HepG2 (cell line): ENCODE data around the gene DNAAF3. TPM values are rescaled to one million over a fixed set of nuclear protein-coding genes. Genes with fewer than 3 reads are reported as not detected.

ENCODE experiments used
- ATAC-seq: fragments of 200-7000 bp; cut with Tn5 transposase; 3 replicates; pipeline ENCODE4 v1.9.1; 2020; ENCODE audit warnings: mild to moderate bottlenecking, moderate library complexity
- BruUV-seq: library from RNA; stranded (reverse); fragments of 400-500 nt; replicated peaks from 2 replicates; lab custom pipeline; 2021; lab: Mats Ljungman, UMichigan
- CTCF ChIA-PET: fragments of 300-600 bp; formaldehyde crosslinking; extraction: SDS; loops from one replicate; lab custom pipeline; 2021; ENCODE audit warnings: low total read pairs, inconsistent platforms, low intra/inter-chr PET ratio; lab: Yijun Ruan, JAX
- POLR2A ChIA-PET: fragments of 350-600 bp; sonication (Branson Sonifier 250); formaldehyde crosslinking; loops from one replicate; lab custom pipeline; 2020; ENCODE audit warnings: antibody characterized with exemption, inconsistent platforms; lab: Yijun Ruan, JAX
- DNase-seq: peaks from one replicate; pipeline ENCODE4 v3.0.0-alpha.2; 2015; ENCODE audit warnings: low spot score
- FAIRE-seq: peaks from 3 replicates; lab custom pipeline; 2011; peaks lifted over from hg19 to GRCh38; lab: Jason Lieb, UNC
- H2AFZ ChIP-seq: one replicate; pipeline ENCODE4 v1.6.1; 2011; ENCODE audit warnings: low read length, inconsistent platforms
- H3K27ac ChIP-seq: fragments of 300-600 bp; 3 replicates; pipeline ENCODE4 v1.8.0; 2011; ENCODE audit warnings: mixed run types, mild to moderate bottlenecking, mixed read lengths, low read length, inconsistent platforms; ENCODE audit not compliant: insufficient read depth; ENCODE audit errors: extremely low read length
- H3K27me3 ChIP-seq, 2 experiments: fragments of 200-600 bp in 1 of 2; 2 replicates in 1 of 2; 3 replicates in 1 of 2; pipeline versions ENCODE4 v1.6.0 to v1.8.0; 2011; ENCODE audit warnings: low read length in 2 of 2, mild to moderate bottlenecking in 2 of 2, moderate library complexity in 2 of 2, inconsistent platforms in 1 of 2; ENCODE audit not compliant: insufficient read depth in 2 of 2, control insufficient read depth in 1 of 2
- H3K36me3 ChIP-seq, 2 experiments: fragments of 200-600 bp in 1 of 2; replicated peaks in 1 of 2; 2 replicates in 1 of 2; 3 replicates in 1 of 2; pipeline versions ENCODE4 v1.5.1 to v1.8.0; 2011; ENCODE audit warnings: low read length in 2 of 2, inconsistent platforms in 1 of 2; ENCODE audit not compliant: insufficient read depth in 2 of 2, control insufficient read depth in 1 of 2
- H3K4me1 ChIP-seq: 2 replicates; pipeline ENCODE4 v1.5.1; 2012; ENCODE audit warnings: low read length, inconsistent platforms; ENCODE audit not compliant: insufficient read depth
- H3K4me2 ChIP-seq: 2 replicates; pipeline ENCODE4 v1.6.0; 2011; ENCODE audit warnings: low read depth, low read length, inconsistent platforms
- H3K4me3 ChIP-seq, 3 experiments: fragments of 200-600 bp in 1 of 3; sonication (generic), shearing (Covaris generic) in 1 of 3; replicated peaks in 1 of 3; 2 replicates each; pipeline ENCODE4 v1.5.1; 2011 to 2016; ENCODE audit warnings: low read length in 3 of 3, inconsistent platforms in 2 of 3, low read depth in 2 of 3, mild to moderate bottlenecking in 2 of 3, control low read depth in 1 of 3, mixed read lengths in 1 of 3; ENCODE audit not compliant: insufficient read depth in 1 of 3
- H3K79me2 ChIP-seq: one replicate; pipeline ENCODE4 v1.6.1; 2011; ENCODE audit warnings: low read length, inconsistent platforms; ENCODE audit not compliant: insufficient read depth
- H3K9ac ChIP-seq: 2 replicates; pipeline ENCODE4 v1.6.0; 2011; ENCODE audit warnings: mild to moderate bottlenecking, low read depth, low read length, inconsistent platforms; ENCODE audit not compliant: insufficient read depth
- H3K9me3 ChIP-seq: 2 replicates; pipeline ENCODE4 v1.5.1; 2012; ENCODE audit warnings: mild to moderate bottlenecking, low read length
- H4K20me1 ChIP-seq: 2 replicates; pipeline ENCODE4 v1.6.0; 2011; ENCODE audit warnings: inconsistent platforms, mild to moderate bottlenecking, low read length, moderate library complexity; ENCODE audit not compliant: insufficient read depth
- RERE ChIP-seq: IDR thresholded peaks from 2 replicates; pipeline ENCODE4 v1.6.1; 2016; ENCODE audit warnings: low read depth, missing genetic modification reagents, missing compliant biosample characterization
- ZNF652 ChIP-seq: IDR thresholded peaks from 2 replicates; pipeline ENCODE4 v1.6.1; 2016; ENCODE audit warnings: low read depth, borderline replicate concordance
- WGBS: methylation state at CpG from one replicate; pipeline ENCODE4 v1.1.6; 2017; ENCODE audit warnings: low lambda C conversion rate; 5-methylcytosine and 5-hydroxymethylcytosine counted together
- in situ Hi-C: cut with HindIII; loops from 2 replicates; pipeline ENCODE4 v1.10.0; 2017; ENCODE audit warnings: low pct_unique_long_range_greater_than_20kb; ENCODE audit not compliant: extremely low pct_ligation_motif_present
- intact Hi-C: fragments of 100-400 bp; cut with micrococcal nuclease; formaldehyde crosslinking; loops from one replicate; pipeline ENCODE4 v1.10.0; 2022; ENCODE audit not compliant: unreplicated experiment
- polyA plus RNA-seq, 8 experiments: library from polyadenylated mRNA; depleted of rRNA in 3 of 8; stranded (reverse) in 7 of 8; unstranded in 1 of 8; fragments of >200 nt; fragmentation: Illumina TruSeq in 4 of 8; extraction: Trizol in 4 of 8; gene quantifications; 2 replicates each; pipeline versions ENCODE4 v1.2.1 to v1.2.3, GENCODE V29; 2011 to 2016; ENCODE audit warnings: low read depth in 4 of 8, missing spikeins in 1 of 8, mixed read lengths in 1 of 8; ENCODE audit not compliant: insufficient read depth in 1 of 8
- total RNA-seq, 5 experiments: library from RNA; depleted of rRNA; stranded (reverse); fragments of >200 nt; fragmentation: Illumina TruSeq; extraction: Trizol; gene quantifications; 2 replicates each; pipeline ENCODE4 v1.2.3, GENCODE V29; 2016; ENCODE audit warnings: low read depth in 1 of 5

Gene DNAAF3
- total and polyA plus RNA-seq, 2 of the 13 experiments (the other 11 are each of a cell fraction or from before 2014, with no cell fraction given) = 0.30 to 0.40 TPM

GRCh38 chr19:55137915-55138314 lies 28.5 kb downstream of the DNAAF3 start:
- Histone ChIP-seq H3K27ac (no peak overlapping the region), H3K9ac (no peak overlapping the region), H2AFZ (no peak overlapping the region), H3K4me1 (0 out of 2 replicates have a peak, but pooled peaks cover 7% of the 10 kb centered on the region), H3K79me2 (no peaks in the 10 kb centered on the region), H4K20me1 (no peaks in the 10 kb centered on the region), H3K9me3 (no peaks in the 10 kb centered on the region), H3K27me3 (peaks cover 0 to 8% of the 10 kb centered on the region in 2 experiments; a peak in 1 of 5 replicates), H3K4me2 (peak overlapping the region; percentile 7; the same call in 1 of the 2 replicates), H3K4me3 (no peak overlapping the region), H3K36me3 (no peaks in the 10 kb centered on the region)
- no peak for ATAC-seq
- intact Hi-C loops (no loop called here), in situ Hi-C loops (no loop called here)
- ChIA-PET CTCF (no interaction called here), POLR2A (no interaction called here)
- FAIRE-seq = no peak
- no TSS peak for BruUV-seq
- no peak for TF ChIP-seq RERE (CRISPR knock-in tag)
- peak; percentile 79; the same call in 1 of the 2 replicates for TF ChIP-seq ZNF652 (CRISPR knock-in tag)
- 23% methylated on average over 9 of the region's 9 CpGs for WGBS
- no peak for DNase-seq
